IPS-18a (cell line): Measurements from ENCODE around the gene PJA2.

Experiments
- H3K27ac ChIP-seq: one replicate; pipeline ENCODE4 v1.5.1; 2013; ENCODE audit warnings: low read length
- H3K27me3 ChIP-seq: one replicate; pipeline ENCODE4 v1.6.1; 2013; ENCODE audit warnings: mild to moderate bottlenecking, low read length; ENCODE audit not compliant: control insufficient read depth, insufficient read depth
- H3K36me3 ChIP-seq: one replicate; pipeline ENCODE4 v1.6.1; 2013; ENCODE audit warnings: low read depth, low read length; ENCODE audit not compliant: control insufficient read depth
- H3K4me1 ChIP-seq: one replicate; pipeline ENCODE4 v1.6.1; 2013; ENCODE audit warnings: low read depth, low read length; ENCODE audit not compliant: control insufficient read depth
- H3K4me3 ChIP-seq: one replicate; pipeline ENCODE4 v1.5.1; 2013; ENCODE audit warnings: low read length
- H3K9ac ChIP-seq: one replicate; pipeline ENCODE4 v1.6.1; 2013; ENCODE audit warnings: mild to moderate bottlenecking, low read length, moderate library complexity
- H3K9me3 ChIP-seq: one replicate; pipeline ENCODE4 v1.6.1; 2013; ENCODE audit warnings: low read depth, low read length; ENCODE audit not compliant: control insufficient read depth

The PJA2 gene

DNA sequence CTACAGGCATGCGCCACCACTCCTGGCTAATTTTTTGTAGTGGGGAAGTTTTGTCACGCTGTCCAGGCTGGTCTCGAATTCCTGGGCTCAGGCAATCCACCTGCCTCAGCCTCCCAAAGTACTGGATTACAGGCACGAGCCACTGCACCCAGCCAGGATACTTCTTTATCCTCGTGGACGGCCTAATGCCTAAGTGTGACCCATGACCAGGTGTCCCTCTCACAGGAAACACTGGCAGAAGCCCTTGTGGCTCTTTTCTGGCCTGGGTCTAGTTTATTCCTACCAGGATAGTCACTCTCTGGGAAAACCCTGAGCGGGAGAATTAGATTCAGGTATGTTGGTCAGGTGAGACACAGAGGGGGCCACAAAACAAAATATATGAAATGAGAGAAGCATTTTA, 90.4 kb downstream of the PJA2 start:
- H3K36me3 ChIP-seq: no peaks in the 10 kb centered on the region
- no peaks in the 10 kb centered on the region for H3K9me3 ChIP-seq
- H3K4me3 ChIP-seq: no peak overlapping the region
- H3K27ac ChIP-seq: no peak overlapping the region
- no peaks in the 10 kb centered on the region for H3K4me1 ChIP-seq
- no peaks in the 10 kb centered on the region for H3K27me3 ChIP-seq
- H3K9ac ChIP-seq: no peak overlapping the region

GRCh38 chr5:109318455-109319108, 91.2 kb downstream of the PJA2 start:
- no peak overlapping the region for H3K27ac ChIP-seq
- no peaks in the 10 kb centered on the region for H3K27me3 ChIP-seq
- H3K4me3 ChIP-seq: no peak overlapping the region
- H3K4me1 ChIP-seq: no peaks in the 10 kb centered on the region
- no peaks in the 10 kb centered on the region for H3K36me3 ChIP-seq
- no peaks in the 10 kb centered on the region for H3K9me3 ChIP-seq
- no peak overlapping the region for H3K9ac ChIP-seq

- H3K27me3 ChIP-seq: no peaks in the 10 kb centered on the region
- H3K9ac ChIP-seq: no peak overlapping the region
- H3K36me3 ChIP-seq: no peaks in the 10 kb centered on the region
- H3K27ac ChIP-seq: no peak overlapping the region
- no peaks in the 10 kb centered on the region for H3K4me1 ChIP-seq
- no peak overlapping the region for H3K4me3 ChIP-seq
- H3K9me3 ChIP-seq: no peaks in the 10 kb centered on the region
These were observed 93.1 kb downstream of the PJA2 start for GRCh38 chr5:109316634-109317033.

DNA sequence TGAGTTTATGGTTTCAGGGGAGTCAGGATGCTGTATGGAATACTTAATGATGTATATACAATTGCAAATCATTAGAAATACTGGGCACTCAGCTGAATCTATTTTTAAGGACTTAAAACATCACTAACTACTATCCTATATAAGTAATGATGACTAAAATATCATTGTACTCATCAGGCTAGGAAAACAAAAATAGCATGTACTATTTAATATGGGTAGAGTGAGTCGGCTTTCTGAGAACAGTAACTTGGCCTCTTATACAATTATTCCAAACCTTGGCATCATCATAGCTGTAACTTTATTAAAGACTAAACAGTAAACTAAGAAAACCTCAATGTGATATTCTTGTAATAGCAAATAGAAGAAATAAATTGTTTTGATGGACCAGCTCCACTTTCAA, 94.5 kb downstream of the PJA2 start:
- Histone ChIP-seq H3K27ac (no peak overlapping the region), H3K9ac (no peak overlapping the region), H3K4me3 (no peak overlapping the region), H3K4me1 (no peaks in the 10 kb centered on the region), H3K36me3 (no peaks in the 10 kb centered on the region), H3K27me3 (no peaks in the 10 kb centered on the region), H3K9me3 (no peaks in the 10 kb centered on the region)

- Histone ChIP-seq H3K4me1 (peaks cover 6% of the 10 kb centered on the region), H3K27ac (no peak overlapping the region), H3K9me3 (no peaks in the 10 kb centered on the region), H3K36me3 (no peaks in the 10 kb centered on the region), H3K27me3 (no peaks in the 10 kb centered on the region), H3K9ac (no peak overlapping the region), H3K4me3 (no peak overlapping the region)
These were observed 96.6 kb downstream of the PJA2 start for GRCh38 chr5:109313127-109313526.

- H3K4me1 ChIP-seq: peaks cover 6% of the 10 kb centered on the region
- no peak overlapping the region for H3K27ac ChIP-seq
- H3K36me3 ChIP-seq: no peaks in the 10 kb centered on the region
- no peaks in the 10 kb centered on the region for H3K9me3 ChIP-seq
- H3K27me3 ChIP-seq: no peaks in the 10 kb centered on the region
- no peak overlapping the region for H3K9ac ChIP-seq
- H3K4me3 ChIP-seq: no peak overlapping the region
These were observed 97.1 kb downstream of the PJA2 start for GRCh38 chr5:109312695-109313094.

DNA sequence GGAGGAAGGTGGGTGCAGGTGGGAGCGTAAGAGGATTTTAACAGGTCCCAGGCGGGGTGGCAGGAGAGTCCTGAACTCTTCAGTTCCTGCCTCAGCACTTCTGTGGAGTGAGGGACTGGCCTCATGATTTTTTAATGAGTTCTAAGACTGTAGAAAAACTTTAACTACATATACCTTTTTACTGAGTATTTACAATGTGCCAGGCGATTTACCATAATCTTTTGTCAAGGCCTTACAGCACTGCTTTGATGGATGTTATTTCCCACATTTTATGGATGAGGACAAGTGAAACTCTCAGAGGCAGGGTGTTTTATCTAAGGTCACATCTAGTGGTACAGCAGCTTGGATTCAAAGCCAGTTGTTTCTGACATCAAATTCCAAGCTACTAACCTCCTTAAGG, 99.5 kb downstream of the PJA2 start:
- peaks cover 6% of the 10 kb centered on the region for H3K4me1 ChIP-seq
- no peak overlapping the region for H3K4me3 ChIP-seq
- H3K9ac ChIP-seq: no peak overlapping the region
- no peaks in the 10 kb centered on the region for H3K36me3 ChIP-seq
- H3K27ac ChIP-seq: no peak overlapping the region
- no peaks in the 10 kb centered on the region for H3K27me3 ChIP-seq
- no peaks in the 10 kb centered on the region for H3K9me3 ChIP-seq

DNA sequence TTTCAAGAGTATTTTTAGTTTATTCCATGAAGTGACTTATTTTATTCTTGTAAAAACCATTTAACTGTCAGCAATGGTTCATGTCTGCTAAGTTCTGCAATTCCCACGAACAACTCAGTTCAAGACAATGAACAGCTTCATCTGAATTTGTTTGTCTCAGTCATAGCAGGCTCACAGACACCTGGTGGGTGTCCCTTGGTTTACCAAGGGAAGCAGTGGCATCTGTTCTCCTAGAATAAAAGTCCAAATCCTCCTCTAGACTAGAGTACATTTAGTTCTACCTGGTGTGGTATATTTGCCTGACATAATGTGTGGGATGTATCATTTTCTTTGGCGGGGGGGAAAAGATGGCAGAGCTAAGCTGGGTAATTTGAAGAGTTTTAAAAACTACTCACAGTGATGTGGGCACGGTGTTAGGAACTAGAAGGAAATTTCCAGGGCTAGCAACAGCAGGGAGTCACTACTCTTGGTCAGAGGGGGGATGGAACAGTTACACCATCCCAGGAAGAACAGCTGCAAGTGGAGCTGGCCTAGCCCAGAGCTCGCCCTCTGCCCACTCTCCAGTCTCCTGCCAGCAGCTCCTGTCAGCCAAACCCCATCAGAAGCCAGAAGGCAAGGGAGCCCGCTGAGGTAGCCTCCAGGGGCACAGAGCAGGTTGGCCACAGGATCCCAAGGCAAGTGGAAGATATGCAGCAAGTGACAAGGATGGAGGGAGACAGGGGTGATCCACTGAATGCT, 100.3 kb downstream of the PJA2 start:
- Histone ChIP-seq H3K9ac (no peak overlapping the region), H3K4me3 (no peak overlapping the region), H3K27ac (no peak overlapping the region), H3K27me3 (no peaks in the 10 kb centered on the region), H3K9me3 (no peaks in the 10 kb centered on the region), H3K36me3 (no peaks in the 10 kb centered on the region), H3K4me1 (peaks cover 6% of the 10 kb centered on the region)

DNA sequence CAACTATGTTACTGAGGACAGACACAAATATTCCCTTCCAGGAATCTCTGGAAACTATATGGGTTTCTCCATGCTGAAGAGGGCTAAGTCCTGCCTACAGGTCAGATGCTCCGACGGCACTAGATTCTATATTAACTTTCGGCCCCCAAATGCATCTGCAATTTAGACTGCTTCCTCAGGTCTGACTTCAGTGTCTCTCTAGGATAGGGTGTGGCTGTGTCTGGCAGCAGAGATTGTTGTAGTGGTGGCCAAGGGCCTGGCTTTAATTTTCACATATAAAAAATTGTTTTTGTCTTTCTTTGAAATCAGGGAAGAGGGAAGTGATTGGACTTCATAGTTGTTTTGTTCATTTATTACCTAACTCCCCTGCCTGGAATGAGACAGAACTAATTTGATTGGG, 101.8 kb downstream of the PJA2 start:
- no peaks in the 10 kb centered on the region for H3K9me3 ChIP-seq
- no peaks in the 10 kb centered on the region for H3K27me3 ChIP-seq
- H3K9ac ChIP-seq: no peak overlapping the region

DNA sequence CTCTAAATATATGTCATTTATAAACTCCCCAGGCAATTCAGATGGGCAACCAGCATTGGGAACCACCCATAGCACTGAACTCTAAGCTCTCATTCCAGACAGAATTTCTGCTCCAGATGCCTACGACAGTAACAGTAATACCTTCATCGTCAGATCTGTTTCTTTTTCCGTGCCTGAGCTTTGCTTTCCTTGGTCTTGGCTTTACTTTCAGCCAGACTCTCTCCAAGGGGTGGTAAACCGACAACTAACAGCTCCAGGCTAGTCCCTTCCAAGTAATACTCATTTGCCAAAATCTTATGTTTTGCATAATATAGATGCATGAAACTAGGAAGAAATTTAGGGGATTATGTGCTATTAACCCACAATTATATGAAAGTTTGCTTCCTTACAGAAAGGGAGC, 102.3 kb downstream of the PJA2 start:
- no peak overlapping the region for H3K9ac ChIP-seq
- no peaks in the 10 kb centered on the region for H3K9me3 ChIP-seq
- peaks cover 6% of the 10 kb centered on the region for H3K4me1 ChIP-seq
- no peak overlapping the region for H3K27ac ChIP-seq
- no peak overlapping the region for H3K4me3 ChIP-seq
- no peaks in the 10 kb centered on the region for H3K27me3 ChIP-seq
- H3K36me3 ChIP-seq: no peaks in the 10 kb centered on the region

More for the DNA sequence above, 101.8 kb downstream of the PJA2 start:
- H3K4me3 ChIP-seq: no peak overlapping the region
- no peak overlapping the region for H3K27ac ChIP-seq
- peaks cover 6% of the 10 kb centered on the region for H3K4me1 ChIP-seq
- no peaks in the 10 kb centered on the region for H3K36me3 ChIP-seq

DNA sequence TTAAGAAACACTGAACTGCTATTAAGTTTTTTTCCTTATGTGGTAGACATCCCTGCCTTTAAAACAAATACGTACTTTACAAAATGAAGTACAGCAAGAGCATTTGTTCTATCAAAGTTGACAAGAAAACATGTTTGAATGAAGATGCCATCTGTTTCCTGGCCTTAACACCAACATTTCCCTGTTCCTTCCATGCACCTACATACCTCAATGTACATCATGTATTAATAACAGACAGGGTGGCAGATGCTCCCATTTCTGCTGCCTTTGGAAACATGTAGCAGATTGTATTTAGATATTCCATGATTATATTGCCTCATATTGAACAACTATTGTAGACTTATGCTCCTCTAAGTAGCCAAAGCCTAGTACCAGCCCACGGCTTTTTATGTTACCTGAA, 104.4 kb downstream of the PJA2 start:
- no peak overlapping the region for H3K27ac ChIP-seq
- no peak overlapping the region for H3K4me3 ChIP-seq
- H3K36me3 ChIP-seq: no peaks in the 10 kb centered on the region
- H3K27me3 ChIP-seq: no peaks in the 10 kb centered on the region
- peaks cover 6% of the 10 kb centered on the region for H3K4me1 ChIP-seq
- no peaks in the 10 kb centered on the region for H3K9me3 ChIP-seq
- no peak overlapping the region for H3K9ac ChIP-seq

DNA sequence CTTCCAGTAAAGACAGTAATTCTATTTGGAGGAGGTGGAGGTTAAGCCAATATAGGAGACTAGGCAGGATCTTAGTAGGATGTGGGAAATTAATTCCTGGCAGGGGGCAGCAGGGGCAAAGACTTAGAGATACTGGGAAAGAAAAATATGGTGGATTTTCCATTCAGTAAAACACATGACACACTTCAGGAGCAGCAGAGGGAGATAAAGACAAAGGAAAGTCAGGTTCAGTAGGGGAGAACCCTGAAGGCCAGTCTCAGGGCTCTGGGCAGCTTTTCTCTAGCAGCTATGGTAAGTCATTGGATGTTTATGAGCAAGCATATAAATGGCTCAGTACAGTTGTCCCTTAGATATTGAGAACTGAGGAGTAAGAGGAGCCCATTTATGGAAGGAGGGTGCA, 105.5 kb downstream of the PJA2 start:
- Histone ChIP-seq H3K27me3 (no peaks in the 10 kb centered on the region), H3K27ac (no peak overlapping the region), H3K9ac (no peak overlapping the region), H3K4me3 (no peak overlapping the region), H3K4me1 (peaks cover under 1% of the 10 kb centered on the region), H3K9me3 (no peaks in the 10 kb centered on the region), H3K36me3 (no peaks in the 10 kb centered on the region)
